HepG2 (cell line): Measurements from ENCODE around the gene PSMC5. TPM values are rescaled to one million over a fixed set of nuclear protein-coding genes. Genes with fewer than 3 reads are reported as not detected.
A peak's percentile ranks its signal among the peaks of the same experiment; 100 is the strongest.

ENCODE experiments used
- CENPBD1 ChIP-seq: sonication (generic); formaldehyde crosslinking; IDR thresholded peaks from 2 replicates; pipeline ENCODE4 v1.8.0; 2022; ENCODE audit warnings: missing genetic modification reagents, low read depth, mild to moderate bottlenecking, borderline replicate concordance
- CENPX ChIP-seq: sonication (generic); formaldehyde crosslinking; IDR thresholded peaks from 2 replicates; pipeline ENCODE4 v1.9.0; 2021; ENCODE audit warnings: mild to moderate bottlenecking, missing genetic modification reagents, moderate library complexity
- GATAD1 ChIP-seq: IDR thresholded peaks from 2 replicates; pipeline ENCODE4 v1.6.1; 2016; ENCODE audit warnings: missing genetic modification reagents, missing compliant biosample characterization
- HNRNPH1 ChIP-seq: fragments of 200-400 bp; formaldehyde crosslinking; optimal IDR thresholded peaks from 2 replicates; pipeline ENCODE3; 2017; ENCODE audit warnings: mild to moderate bottlenecking, low read depth, low read length
- NONO ChIP-seq, 2 experiments: fragments of 450-650 bp in 1 of 2; sonication (generic) in 1 of 2; formaldehyde crosslinking in 1 of 2; IDR thresholded peaks in 1 of 2; conservative IDR thresholded peaks in 1 of 2; 2 replicates each; pipeline versions ENCODE4 v1.6.1 to v1.8.0; 2017 to 2022; ENCODE audit warnings: mild to moderate bottlenecking in 1 of 2, missing genetic modification reagents in 1 of 2, moderate library complexity in 1 of 2
- TFAP4 ChIP-seq: sonication (generic); IDR thresholded peaks from 2 replicates; pipeline ENCODE4 v1.6.1; 2016; ENCODE audit warnings: low read depth, borderline replicate concordance
- ZHX2 ChIP-seq, 2 experiments: sonication (generic) in 1 of 2; formaldehyde crosslinking in 1 of 2; IDR thresholded peaks; 2 replicates each; pipeline versions ENCODE4 v1.6.1 to v1.9.0; 2014 to 2022; ENCODE audit warnings: antibody characterized with exemption in 1 of 2, borderline replicate concordance in 1 of 2, inconsistent platforms in 1 of 2, low read depth in 1 of 2, missing genetic modification reagents in 1 of 2
- ZMYM4 ChIP-seq: sonication (generic); formaldehyde crosslinking; IDR thresholded peaks from 2 replicates; pipeline ENCODE4 v1.8.1; 2023; ENCODE audit warnings: mild to moderate bottlenecking, missing genetic modification reagents
- ZNF605 ChIP-seq: sonication (generic); formaldehyde crosslinking; IDR thresholded peaks from 2 replicates; pipeline ENCODE4 v1.8.0; 2022; ENCODE audit warnings: mild to moderate bottlenecking, missing genetic modification reagents
- ZNF746 ChIP-seq: sonication (generic); formaldehyde crosslinking; IDR thresholded peaks from 2 replicates; pipeline ENCODE4 v1.8.0; 2022; ENCODE audit warnings: mild to moderate bottlenecking, missing genetic modification reagents
- polyA plus RNA-seq, 8 experiments: library from polyadenylated mRNA; depleted of rRNA in 3 of 8; stranded (reverse) in 7 of 8; unstranded in 1 of 8; fragments of >200 nt; fragmentation: Illumina TruSeq in 4 of 8; extraction: Trizol in 4 of 8; gene quantifications; 2 replicates each; pipeline versions ENCODE4 v1.2.1 to v1.2.3, GENCODE V29; 2011 to 2016; ENCODE audit warnings: low read depth in 4 of 8, missing spikeins in 1 of 8, mixed read lengths in 1 of 8; ENCODE audit not compliant: insufficient read depth in 1 of 8
- total RNA-seq, 5 experiments: library from RNA; depleted of rRNA; stranded (reverse); fragments of >200 nt; fragmentation: Illumina TruSeq; extraction: Trizol; gene quantifications; 2 replicates each; pipeline ENCODE4 v1.2.3, GENCODE V29; 2016; ENCODE audit warnings: low read depth in 1 of 5
- TF ChIP-seq, protein P1 (sequence below): IDR thresholded peaks from 2 replicates; pipeline ENCODE4 v1.6.1; 2012; ENCODE audit warnings: inconsistent platforms
- TF ChIP-seq, protein P2 (sequence below): sonication (generic); formaldehyde crosslinking; IDR thresholded peaks from 2 replicates; pipeline ENCODE4 v1.5.0; 2020; ENCODE audit warnings: missing genetic modification reagents, mild to moderate bottlenecking, borderline replicate concordance
- TF ChIP-seq, protein P3 (sequence below): sonication (generic); formaldehyde crosslinking; IDR thresholded peaks from 2 replicates; pipeline ENCODE4 v1.9.0; 2022; ENCODE audit warnings: missing genetic modification reagents, mild to moderate bottlenecking, borderline replicate concordance
- TF ChIP-seq, protein P4 (sequence below): sonication (generic); formaldehyde crosslinking; IDR thresholded peaks from 2 replicates; pipeline ENCODE4 v1.4.0; 2020; ENCODE audit warnings: mild to moderate bottlenecking, missing genetic modification reagents, borderline replicate concordance

Gene PSMC5
- total and polyA plus RNA-seq, 2 of the 13 experiments (the other 11 are each of a cell fraction or from before 2014, with no cell fraction given) = 35.3 to 128 TPM

GRCh38 chr17:63842540-63843386, 15.5 kb downstream of the PSMC5 start, which contains the start of gene SMARCD2 (continued):
- no peak for TF ChIP-seq CENPX
- TF ChIP-seq, protein P1, sequence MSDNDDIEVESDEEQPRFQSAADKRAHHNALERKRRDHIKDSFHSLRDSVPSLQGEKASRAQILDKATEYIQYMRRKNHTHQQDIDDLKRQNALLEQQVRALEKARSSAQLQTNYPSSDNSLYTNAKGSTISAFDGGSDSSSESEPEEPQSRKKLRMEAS = peak; percentile 71; the same call in 1 of the 2 replicates
- no peak; the same call in 1 of the 2 replicates for TF ChIP-seq CENPBD1 (CRISPR knock-in tag)
- TF ChIP-seq GATAD1 (CRISPR knock-in tag) = peak; percentile 87
- TF ChIP-seq HNRNPH1 = no peak
- peak; percentile 93 for TF ChIP-seq ZMYM4 (CRISPR knock-in tag)
- TF ChIP-seq, protein P2, sequence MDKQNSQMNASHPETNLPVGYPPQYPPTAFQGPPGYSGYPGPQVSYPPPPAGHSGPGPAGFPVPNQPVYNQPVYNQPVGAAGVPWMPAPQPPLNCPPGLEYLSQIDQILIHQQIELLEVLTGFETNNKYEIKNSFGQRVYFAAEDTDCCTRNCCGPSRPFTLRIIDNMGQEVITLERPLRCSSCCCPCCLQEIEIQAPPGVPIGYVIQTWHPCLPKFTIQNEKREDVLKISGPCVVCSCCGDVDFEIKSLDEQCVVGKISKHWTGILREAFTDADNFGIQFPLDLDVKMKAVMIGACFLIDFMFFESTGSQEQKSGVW (CRISPR knock-in tag) = no peak; the same call in 1 of the 2 replicates
- peak; percentile 67 for TF ChIP-seq ZNF605
- peak; percentile 47; the same call in 1 of the 2 replicates for TF ChIP-seq TFAP4
- TF ChIP-seq, protein P3, sequence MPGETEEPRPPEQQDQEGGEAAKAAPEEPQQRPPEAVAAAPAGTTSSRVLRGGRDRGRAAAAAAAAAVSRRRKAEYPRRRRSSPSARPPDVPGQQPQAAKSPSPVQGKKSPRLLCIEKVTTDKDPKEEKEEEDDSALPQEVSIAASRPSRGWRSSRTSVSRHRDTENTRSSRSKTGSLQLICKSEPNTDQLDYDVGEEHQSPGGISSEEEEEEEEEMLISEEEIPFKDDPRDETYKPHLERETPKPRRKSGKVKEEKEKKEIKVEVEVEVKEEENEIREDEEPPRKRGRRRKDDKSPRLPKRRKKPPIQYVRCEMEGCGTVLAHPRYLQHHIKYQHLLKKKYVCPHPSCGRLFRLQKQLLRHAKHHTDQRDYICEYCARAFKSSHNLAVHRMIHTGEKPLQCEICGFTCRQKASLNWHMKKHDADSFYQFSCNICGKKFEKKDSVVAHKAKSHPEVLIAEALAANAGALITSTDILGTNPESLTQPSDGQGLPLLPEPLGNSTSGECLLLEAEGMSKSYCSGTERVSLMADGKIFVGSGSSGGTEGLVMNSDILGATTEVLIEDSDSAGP (CRISPR knock-in tag) = peak; percentile 88
- TF ChIP-seq, protein P4, sequence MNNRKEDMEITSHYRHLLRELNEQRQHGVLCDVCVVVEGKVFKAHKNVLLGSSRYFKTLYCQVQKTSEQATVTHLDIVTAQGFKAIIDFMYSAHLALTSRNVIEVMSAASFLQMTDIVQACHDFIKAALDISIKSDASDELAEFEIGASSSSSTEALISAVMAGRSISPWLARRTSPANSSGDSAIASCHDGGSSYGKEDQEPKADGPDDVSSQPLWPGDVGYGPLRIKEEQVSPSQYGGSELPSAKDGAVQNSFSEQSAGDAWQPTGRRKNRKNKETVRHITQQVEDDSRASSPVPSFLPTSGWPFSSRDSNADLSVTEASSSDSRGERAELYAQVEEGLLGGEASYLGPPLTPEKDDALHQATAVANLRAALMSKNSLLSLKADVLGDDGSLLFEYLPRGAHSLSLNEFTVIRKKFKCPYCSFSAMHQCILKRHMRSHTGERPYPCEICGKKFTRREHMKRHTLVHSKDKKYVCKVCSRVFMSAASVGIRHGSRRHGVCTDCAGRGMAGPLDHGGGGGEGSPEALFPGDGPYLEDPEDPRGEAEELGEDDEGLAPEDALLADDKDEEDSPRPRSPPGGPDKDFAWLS (CRISPR knock-in tag) = peak; percentile 2; the same call in 1 of the 2 replicates
- TF ChIP-seq ZHX2 (IDR thresholded peaks at IDR 0.05; ENCODE audit: low read depth) = peak; percentile 74
- peak; percentile 94; the same call in 1 of the 2 replicates for TF ChIP-seq ZHX2 (CRISPR knock-in tag; IDR thresholded peaks at IDR 0.05; ENCODE audit: borderline replicate concordance)
- no peak for TF ChIP-seq NONO (IDR thresholded peaks at IDR 0.05)
- peak; percentile 98 for TF ChIP-seq NONO (CRISPR knock-in tag; conservative IDR thresholded peaks at IDR 0.05)
- peak; percentile 80; the same call in 1 of the 2 replicates for TF ChIP-seq ZNF746 (CRISPR knock-in tag)
